Endodermal cell (in vitro differentiated cells): Measurements from ENCODE around the gene OSBPL3. TPM values are rescaled to one million over a fixed set of nuclear protein-coding genes. Genes with fewer than 3 reads are reported as not detected.

Source experiments
- DNase-seq: peaks from one replicate; pipeline ENCODE4 v3.0.0-alpha.2; 2017
- H3K27ac ChIP-seq: 2 replicates; pipeline ENCODE4 v1.5.1; 2013; ENCODE audit warnings: mild to moderate bottlenecking, low read depth, low read length, moderate library complexity
- H3K27me3 ChIP-seq: 2 replicates; pipeline ENCODE4 v1.6.1; 2013; ENCODE audit warnings: mild to moderate bottlenecking, low read length, moderate library complexity; ENCODE audit not compliant: insufficient read depth, control insufficient read depth, poor library complexity, severe bottlenecking
- H3K36me3 ChIP-seq: 2 replicates; pipeline ENCODE4 v1.7.0; 2013; ENCODE audit warnings: mild to moderate bottlenecking, low read length, moderate library complexity; ENCODE audit not compliant: control insufficient read depth, insufficient read depth
- H3K4me1 ChIP-seq: one replicate; pipeline ENCODE4 v1.7.0; 2013; ENCODE audit warnings: low read length; ENCODE audit not compliant: control insufficient read depth, insufficient read depth
- H3K4me3 ChIP-seq: 2 replicates; pipeline ENCODE4 v1.5.1; 2013; ENCODE audit warnings: mild to moderate bottlenecking, low read length, moderate library complexity
- H3K9ac ChIP-seq: 2 replicates; pipeline ENCODE4 v1.6.1; 2013; ENCODE audit warnings: mild to moderate bottlenecking, low read length, moderate library complexity; ENCODE audit not compliant: poor library complexity, severe bottlenecking; ENCODE audit errors: extremely low read depth
- H3K9me3 ChIP-seq: 2 replicates; pipeline ENCODE4 v1.6.1; 2013; ENCODE audit warnings: mild to moderate bottlenecking, low read length, moderate library complexity; ENCODE audit not compliant: control insufficient read depth
- H3K27ac Mint-ChIP-seq: 2 replicates; pipeline ENCODE4 v1.8.0; 2020; ENCODE audit warnings: mixed read lengths
- H3K27me3 Mint-ChIP-seq: 2 replicates; pipeline ENCODE4 v1.8.0; 2021; ENCODE audit warnings: mild to moderate bottlenecking, mixed read lengths; ENCODE audit not compliant: insufficient read depth
- H3K36me3 Mint-ChIP-seq: 2 replicates; pipeline ENCODE4 v1.8.0; 2020; ENCODE audit warnings: low read depth, mixed read lengths
- H3K4me1 Mint-ChIP-seq: 2 replicates; pipeline ENCODE4 v1.8.0; 2020; ENCODE audit warnings: mixed read lengths
- H3K4me3 Mint-ChIP-seq: 2 replicates; pipeline ENCODE4 v1.8.0; 2020; ENCODE audit warnings: mild to moderate bottlenecking, moderate library complexity, mixed read lengths
- H3K9me3 Mint-ChIP-seq: 2 replicates; pipeline ENCODE4 v1.8.0; 2020; ENCODE audit warnings: mild to moderate bottlenecking, mixed read lengths
- CTCF ChIP-seq: fragments of 200-600 bp; sonication (generic); conservative IDR thresholded peaks from 2 replicates; pipeline ENCODE4 v1.5.0; 2021; ENCODE audit warnings: antibody characterized with exemption, mild to moderate bottlenecking
- WGBS, 2 experiments: methylation state at CpG; one replicate each; pipeline versions ENCODE4 v1.1.5 to v1.1.7; 2013; ENCODE audit warnings: missing lambda C conversion rate in 2 of 2, mixed read lengths in 1 of 2; ENCODE audit not compliant: insufficient coverage in 1 of 2, insufficient read length in 1 of 2; 5-methylcytosine and 5-hydroxymethylcytosine counted together
- total RNA-seq, 2 donors: library from RNA; stranded (reverse); fragmentation: NEBNext Ultra II Directional in 1 of 2; extraction: Animal tissue kit (Norgen Biotek cat#: 25700) in 1 of 2; gene quantifications; 2 replicates in 1 of 2; 3 replicates in 1 of 2; pipeline ENCODE4 v1.2.1, GENCODE V29; 2021

OSBPL3 gene
- total RNA-seq, 2 donors from 2014 or later, result 9.8 to 11.3 TPM

- no peak overlapping the region for H3K4me3 Mint-ChIP-seq
- H3K9me3 ChIP-seq, result no peaks in the 10 kb centered on the region
These were observed 13.2 kb downstream of the OSBPL3 start for GRCh38 chr7:24966802-24967201.

GRCh38 chr7:24965831-24966708 lies 13.9 kb downstream of the OSBPL3 start:
- Histone ChIP-seq H3K9ac (no peak overlapping the region), H3K36me3 (no peaks in the 10 kb centered on the region), H3K4me1 (no peaks in the 10 kb centered on the region), H3K27me3 (no peaks in the 10 kb centered on the region), H3K27ac (no peak overlapping the region), H3K9me3 (no peaks in the 10 kb centered on the region), H3K4me3 (no peak overlapping the region)
- H3K36me3 Mint-ChIP-seq, result no peaks in the 10 kb centered on the region
- no peak for TF ChIP-seq CTCF
- WGBS, 2 experiments, result 85 to 92% methylated on average over 4 to 8 of the region's 8 CpGs
- peak; percentile 58 for DNase-seq
- H3K4me3 Mint-ChIP-seq, result no peak overlapping the region
- peaks cover 16% of the 10 kb centered on the region for H3K4me1 Mint-ChIP-seq
- no peaks in the 10 kb centered on the region for H3K9me3 Mint-ChIP-seq
- H3K27ac Mint-ChIP-seq, result no peak overlapping the region
- no peaks in the 10 kb centered on the region for H3K27me3 Mint-ChIP-seq

More at GRCh38 chr7:24966802-24967201, 13.2 kb downstream of the OSBPL3 start:
- Mint-ChIP-seq H3K27me3 (no peaks in the 10 kb centered on the region), H3K36me3 (no peaks in the 10 kb centered on the region), H3K9me3 (no peaks in the 10 kb centered on the region), H3K27ac (no peak overlapping the region), H3K4me1 (peaks cover 23% of the 10 kb centered on the region)
- Histone ChIP-seq H3K27me3 (no peaks in the 10 kb centered on the region), H3K36me3 (no peaks in the 10 kb centered on the region), H3K9ac (no peak overlapping the region), H3K4me1 (no peaks in the 10 kb centered on the region), H3K4me3 (no peak overlapping the region), H3K27ac (no peak overlapping the region)
- 88 to 94% methylated on average over 1 of the region's 1 CpG for WGBS, 2 experiments
- DNase-seq, result no peak
- no peak for TF ChIP-seq CTCF

- Mint-ChIP-seq H3K36me3 (no peaks in the 10 kb centered on the region), H3K4me1 (peaks cover 19% of the 10 kb centered on the region), H3K4me3 (no peak overlapping the region), H3K9me3 (no peaks in the 10 kb centered on the region), H3K27ac (no peak overlapping the region), H3K27me3 (no peaks in the 10 kb centered on the region)
- 88 to 100% methylated on average over 1 to 2 of the region's 2 CpGs for WGBS, 2 experiments
- Histone ChIP-seq H3K4me3 (no peak overlapping the region), H3K9me3 (no peaks in the 10 kb centered on the region), H3K27ac (no peak overlapping the region), H3K36me3 (no peaks in the 10 kb centered on the region), H3K27me3 (no peaks in the 10 kb centered on the region), H3K4me1 (no peaks in the 10 kb centered on the region), H3K9ac (no peak overlapping the region)
- TF ChIP-seq CTCF, result no peak
- DNase-seq, result no peak
These were observed 15.8 kb downstream of the OSBPL3 start for GRCh38 chr7:24964191-24964590.
